SK-N-SH treated with all-trans-retinoic acid at 6 μM for 48 hours (cell line): ENCODE data around the gene SLC15A2.

Experiments
- CSDC2 ChIP-seq: fragments of 250-450 bp; sonication (Bioruptor Pico); IDR thresholded peaks from 2 replicates; pipeline ENCODE4 v1.5.0; 2020; ENCODE audit warnings: mild to moderate bottlenecking, moderate library complexity
- ESRRG ChIP-seq: fragments of 250-450 bp; sonication (Bioruptor Pico); IDR thresholded peaks from 2 replicates; pipeline ENCODE4 v1.6.1; 2021; ENCODE audit warnings: mild to moderate bottlenecking
- RARB ChIP-seq: fragments of 250-450 bp; sonication (Bioruptor Pico); IDR thresholded peaks from 2 replicates; pipeline ENCODE4 v1.8.0; 2021; ENCODE audit warnings: mild to moderate bottlenecking, moderate library complexity
- ZNF565 ChIP-seq: fragments of 450-650 bp; formaldehyde crosslinking; conservative IDR thresholded peaks from 2 replicates; pipeline ENCODE4 v1.5.0; 2020; ENCODE audit warnings: low read depth, mild to moderate bottlenecking, moderate library complexity
- TF ChIP-seq, protein P1 (sequence below): fragments of 250-450 bp; sonication (Bioruptor Pico); IDR thresholded peaks from 2 replicates; pipeline ENCODE4 v1.5.1; 2020; ENCODE audit warnings: low read depth, mild to moderate bottlenecking, moderate library complexity

- TF ChIP-seq ZNF565 (CRISPR knock-in tag) (no peak), ESRRG (CRISPR knock-in tag) (no peak), CSDC2 (CRISPR knock-in tag) (no peak), RARB (CRISPR knock-in tag) (no peak)
- TF ChIP-seq, protein P1, sequence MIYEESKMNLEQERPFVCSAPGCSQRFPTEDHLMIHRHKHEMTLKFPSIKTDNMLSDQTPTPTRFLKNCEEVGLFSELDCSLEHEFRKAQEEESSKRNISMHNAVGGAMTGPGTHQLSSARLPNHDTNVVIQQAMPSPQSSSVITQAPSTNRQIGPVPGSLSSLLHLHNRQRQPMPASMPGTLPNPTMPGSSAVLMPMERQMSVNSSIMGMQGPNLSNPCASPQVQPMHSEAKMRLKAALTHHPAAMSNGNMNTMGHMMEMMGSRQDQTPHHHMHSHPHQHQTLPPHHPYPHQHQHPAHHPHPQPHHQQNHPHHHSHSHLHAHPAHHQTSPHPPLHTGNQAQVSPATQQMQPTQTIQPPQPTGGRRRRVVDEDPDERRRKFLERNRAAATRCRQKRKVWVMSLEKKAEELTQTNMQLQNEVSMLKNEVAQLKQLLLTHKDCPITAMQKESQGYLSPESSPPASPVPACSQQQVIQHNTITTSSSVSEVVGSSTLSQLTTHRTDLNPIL (CRISPR knock-in tag), result no peak
Measured at GRCh38 chr3:121878411-121878810, 15.8 kb upstream of the SLC15A2 start.
